SU-DHL-6 (cell line): ENCODE measurements around the gene NINJ2.

Experiments
- CTCF ChIP-seq: fragments of 200-600 bp; sonication (generic); IDR thresholded peaks from one replicate; pipeline ENCODE4 v1.5.1; 2017; ENCODE audit warnings: antibody characterized with exemption, mild to moderate bottlenecking, low read length, moderate library complexity; ENCODE audit not compliant: insufficient read depth, poor library complexity, severe bottlenecking
- EZH2phosphoT487 ChIP-seq: fragments of 200-600 bp; sonication (generic), shearing (Covaris generic); conservative IDR thresholded peaks from 2 replicates; pipeline ENCODE4 v1.6.1; 2018; ENCODE audit warnings: mild to moderate bottlenecking, antibody characterized with exemption, low read length, moderate library complexity, mixed read lengths

DNA sequence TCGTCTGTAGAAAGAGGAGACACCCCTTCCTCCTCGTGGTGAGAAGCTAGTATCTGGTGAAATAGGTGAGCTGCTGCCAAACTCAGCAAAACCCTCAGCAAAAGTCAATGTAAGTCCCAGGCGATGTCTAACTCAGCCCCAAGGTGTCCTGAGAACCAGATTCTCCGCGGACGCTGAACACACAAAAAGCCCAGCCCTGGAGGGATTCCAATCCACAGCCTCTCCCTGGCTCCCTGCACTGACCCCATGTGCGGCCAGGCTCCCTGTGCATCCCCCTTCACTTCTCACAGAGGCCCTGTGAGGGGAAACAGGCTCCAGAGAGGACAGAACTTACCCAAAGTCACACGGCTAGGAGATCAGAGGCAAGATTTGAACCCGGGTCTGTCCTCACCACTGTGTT, 81.5 kb downstream of the NINJ2 start:
- TF ChIP-seq CTCF (no peak), EZH2phosphoT487 (no peak)
